ENCODE measurements around the gene MPC2.

The MPC2 gene

DNA sequence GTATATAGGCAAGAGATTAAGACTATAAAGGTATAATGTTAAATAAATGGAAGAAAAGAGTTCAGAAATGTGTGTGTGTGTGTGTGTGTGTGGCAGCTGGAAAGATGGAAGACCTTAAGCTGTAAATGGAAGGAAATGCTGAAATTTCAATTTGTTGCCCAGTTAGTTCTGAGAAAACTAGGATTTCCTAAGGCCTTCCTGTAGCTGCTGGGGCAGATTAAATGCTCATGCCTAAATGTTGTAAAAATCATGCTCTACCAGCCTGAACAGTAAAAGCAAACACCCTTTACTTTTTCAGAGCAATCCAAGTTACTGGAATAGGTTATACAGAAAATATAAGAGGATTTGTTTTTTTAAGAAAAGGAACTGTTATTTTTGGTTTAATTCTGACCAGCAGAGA is 31.2 kb downstream of the MPC2 start:
- TF ChIP-seq, protein P1, sequence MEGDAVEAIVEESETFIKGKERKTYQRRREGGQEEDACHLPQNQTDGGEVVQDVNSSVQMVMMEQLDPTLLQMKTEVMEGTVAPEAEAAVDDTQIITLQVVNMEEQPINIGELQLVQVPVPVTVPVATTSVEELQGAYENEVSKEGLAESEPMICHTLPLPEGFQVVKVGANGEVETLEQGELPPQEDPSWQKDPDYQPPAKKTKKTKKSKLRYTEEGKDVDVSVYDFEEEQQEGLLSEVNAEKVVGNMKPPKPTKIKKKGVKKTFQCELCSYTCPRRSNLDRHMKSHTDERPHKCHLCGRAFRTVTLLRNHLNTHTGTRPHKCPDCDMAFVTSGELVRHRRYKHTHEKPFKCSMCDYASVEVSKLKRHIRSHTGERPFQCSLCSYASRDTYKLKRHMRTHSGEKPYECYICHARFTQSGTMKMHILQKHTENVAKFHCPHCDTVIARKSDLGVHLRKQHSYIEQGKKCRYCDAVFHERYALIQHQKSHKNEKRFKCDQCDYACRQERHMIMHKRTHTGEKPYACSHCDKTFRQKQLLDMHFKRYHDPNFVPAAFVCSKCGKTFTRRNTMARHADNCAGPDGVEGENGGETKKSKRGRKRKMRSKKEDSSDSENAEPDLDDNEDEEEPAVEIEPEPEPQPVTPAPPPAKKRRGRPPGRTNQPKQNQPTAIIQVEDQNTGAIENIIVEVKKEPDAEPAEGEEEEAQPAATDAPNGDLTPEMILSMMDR (IDR thresholded peaks at IDR 0.05; ENCODE audit: insufficient read depth, missing control alignments), result no peak
- FAIRE-seq, result no peak
- DNase-seq (ENCODE audit: insufficient read length, low spot score), result no peak

DNA sequence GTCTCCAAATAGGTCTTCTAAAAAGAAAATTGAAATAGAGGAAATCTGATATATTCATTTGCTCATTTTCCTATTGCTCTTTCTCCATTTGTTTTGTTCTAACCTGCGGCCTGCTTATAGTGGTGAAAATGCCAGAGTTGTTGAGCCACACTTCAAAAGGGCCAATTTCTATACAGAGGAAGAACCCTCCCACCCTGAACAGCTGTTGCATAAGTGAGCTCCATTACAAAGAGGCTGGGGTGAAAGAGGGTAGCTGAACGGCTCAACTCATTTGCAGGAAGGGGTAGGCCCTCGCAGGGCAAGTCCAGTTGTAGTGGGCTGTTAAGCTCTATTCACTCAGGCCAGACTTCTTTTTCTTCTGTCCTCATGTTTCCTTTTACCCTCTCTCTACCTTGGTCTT is 31.7 kb downstream of the MPC2 start:
- no peak for FAIRE-seq
- TF ChIP-seq, protein P1 (IDR thresholded peaks at IDR 0.05; ENCODE audit: insufficient read depth, missing control alignments), result no peak
- DNase-seq (ENCODE audit: insufficient read length, low spot score), result no peak

DNA sequence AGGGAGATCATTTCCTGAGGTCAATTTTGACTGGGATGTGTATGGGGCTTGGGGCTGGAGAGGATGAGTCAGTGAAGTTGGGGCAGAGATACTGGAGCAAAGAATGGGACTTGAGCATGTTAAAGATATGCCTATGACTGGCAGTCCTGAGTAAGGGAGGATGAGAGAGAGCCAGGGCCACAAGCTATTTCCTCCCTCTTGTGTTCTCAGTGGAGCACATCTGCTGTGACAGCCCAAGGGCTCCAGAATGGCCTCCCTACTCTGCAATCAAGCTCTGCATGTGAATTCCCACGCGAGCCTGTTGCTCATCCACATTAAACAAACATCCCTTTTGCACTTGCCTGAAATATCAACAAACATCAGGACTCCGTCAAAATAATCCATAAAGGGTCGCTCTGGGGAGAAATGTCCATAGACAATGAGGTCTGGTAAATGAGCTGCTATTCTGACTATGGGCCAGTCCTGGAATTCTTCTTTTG is 32.2 kb downstream of the MPC2 start:
- no peak for FAIRE-seq
- DNase-seq (ENCODE audit: insufficient read length, low spot score), result no peak
- TF ChIP-seq, protein P1 (IDR thresholded peaks at IDR 0.05; ENCODE audit: insufficient read depth, missing control alignments), result no peak

DNA sequence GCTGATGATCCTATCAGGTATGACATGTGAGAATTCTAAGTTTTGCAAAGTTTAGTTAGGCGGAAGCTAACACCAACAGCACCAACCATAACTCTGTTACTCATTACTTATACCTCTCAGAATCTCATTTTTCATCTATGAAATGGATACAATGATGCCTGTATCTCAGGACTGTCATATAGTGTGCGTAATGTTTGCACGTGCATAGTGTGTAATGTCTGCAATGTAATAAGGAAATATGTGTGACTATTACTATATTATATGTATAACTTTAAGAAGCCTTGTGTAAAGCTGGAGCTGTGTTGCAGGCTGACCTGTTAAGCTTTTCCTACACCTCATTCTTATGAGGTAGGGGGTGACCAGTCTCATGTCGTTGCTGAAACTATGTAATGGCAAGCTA is 36.0 kb downstream of the MPC2 start:
- FAIRE-seq (no peak), DNase-seq (ENCODE audit: insufficient read length, low spot score) (no peak)
- TF ChIP-seq, protein P1 (IDR thresholded peaks at IDR 0.05; ENCODE audit: insufficient read depth, missing control alignments), result no peak

DNA sequence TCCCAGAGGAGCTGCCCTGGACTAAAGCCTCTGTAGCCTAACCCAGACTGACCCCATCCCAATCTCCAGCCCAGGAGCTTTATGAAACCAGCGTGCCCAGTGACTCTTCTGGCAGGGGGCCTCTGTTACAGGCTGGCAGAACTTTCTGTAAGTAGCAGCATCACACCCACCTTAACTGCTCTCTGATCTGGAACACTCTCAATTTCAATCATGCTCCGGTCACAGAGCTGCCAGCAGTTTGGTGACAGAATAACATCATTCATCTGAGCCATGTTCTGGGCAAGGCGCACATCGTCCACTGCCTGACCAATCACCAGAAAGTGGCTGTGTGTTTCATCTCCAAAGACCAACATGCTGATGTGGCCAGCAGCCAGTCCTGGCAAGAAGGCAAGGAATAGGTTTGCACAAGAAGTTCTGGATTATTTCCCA is 37.6 kb downstream of the MPC2 start:
- no peak for DNase-seq (ENCODE audit: insufficient read length, low spot score)
- TF ChIP-seq, protein P1 (IDR thresholded peaks at IDR 0.05; ENCODE audit: insufficient read depth, missing control alignments), result no peak
- no peak for FAIRE-seq

DNA sequence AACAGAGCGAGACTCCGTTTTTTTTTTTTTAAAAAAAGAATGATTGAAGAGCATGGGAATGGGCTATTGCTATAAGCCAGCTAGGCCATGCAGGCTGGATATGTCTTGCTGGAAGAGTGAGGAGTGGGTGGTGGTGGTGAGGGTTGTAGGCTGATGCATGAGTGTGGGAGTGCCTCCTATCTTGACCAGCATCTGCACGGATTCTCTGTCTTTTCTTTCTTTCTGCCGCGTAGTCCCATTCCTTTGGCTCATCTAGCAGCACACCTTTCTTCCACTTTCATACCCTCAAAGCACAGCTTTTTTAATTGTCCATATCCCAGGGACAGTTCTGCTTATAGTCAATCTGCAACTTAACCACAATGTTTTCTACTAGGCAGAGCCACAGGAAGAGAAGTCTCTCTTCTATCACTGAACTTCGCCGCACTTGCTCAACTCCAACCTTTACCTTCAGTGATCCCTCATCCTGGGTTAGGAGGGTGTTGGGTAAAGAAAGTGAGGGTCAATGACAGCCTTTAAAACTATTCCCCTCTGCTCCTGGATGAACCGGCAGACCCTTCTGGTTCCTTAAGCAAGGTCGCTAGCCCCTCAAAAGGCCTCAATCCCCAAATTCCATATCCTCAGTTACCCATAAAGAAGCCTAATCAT is 38.2 kb downstream of the MPC2 start:
- FAIRE-seq, result no peak

DNA sequence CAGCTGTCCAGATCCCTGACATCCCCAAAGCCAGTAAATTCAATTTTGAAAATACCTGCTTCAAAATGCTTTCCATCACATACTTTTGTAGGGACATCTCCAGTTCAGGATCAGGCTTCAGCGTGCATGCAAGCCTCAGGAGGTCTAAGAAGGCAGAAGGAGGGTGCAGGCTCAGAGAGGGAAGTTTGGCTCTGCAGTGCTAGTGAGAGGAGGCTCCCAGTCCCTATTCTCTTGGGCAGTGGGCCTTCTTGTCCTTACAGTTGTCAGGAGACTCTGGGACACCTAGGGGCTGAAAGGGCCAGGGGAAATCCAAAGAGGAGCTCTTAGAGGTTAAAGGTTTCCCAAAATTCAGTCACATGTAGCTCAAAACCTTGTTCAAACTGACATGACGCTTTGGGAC is 43.1 kb downstream of the MPC2 start:
- DNase-seq (ENCODE audit: insufficient read length, low spot score), result no peak
- TF ChIP-seq, protein P1 (IDR thresholded peaks at IDR 0.05; ENCODE audit: insufficient read depth, missing control alignments), result no peak
- no peak for FAIRE-seq

More for the DNA sequence above, 38.2 kb downstream of the MPC2 start:
- no peak for DNase-seq (ENCODE audit: insufficient read length, low spot score)
- TF ChIP-seq, protein P1 (IDR thresholded peaks at IDR 0.05; ENCODE audit: insufficient read depth, missing control alignments), result no peak
